ENCODE results near the gene FIBCD1.

FIBCD1 gene

GRCh38 chr9:130854835-130855234 lies 84.2 kb downstream of the FIBCD1 start:
- WGBS, 2 experiments: 96 to 97% methylated on average over 9 of the region's 9 CpGs
- no peaks in the 10 kb centered on the region for H3K27me3 ChIP-seq (ENCODE audit: control insufficient read depth, insufficient read depth, low read length, poor library complexity, severe bottlenecking)
- peaks cover 9% of the 10 kb centered on the region for H3K4me1 ChIP-seq (ENCODE audit: control insufficient read depth, insufficient read depth, low read length)
- H3K9me3 ChIP-seq (ENCODE audit: control insufficient read depth, low read length): no peaks in the 10 kb centered on the region
- H3K36me3 ChIP-seq (ENCODE audit: control insufficient read depth, insufficient read depth, low read length): peaks cover 9% of the 10 kb centered on the region
- H3K4me3 ChIP-seq (ENCODE audit: insufficient read depth, low read depth, low read length): no peak overlapping the region
- no peak overlapping the region for H3K27ac ChIP-seq (ENCODE audit: insufficient read depth, low read depth, low read length, poor library complexity, severe bottlenecking)

GRCh38 chr9:130854092-130854491 lies 85.0 kb downstream of the FIBCD1 start:
- H3K27ac ChIP-seq (ENCODE audit: insufficient read depth, low read depth, low read length, poor library complexity, severe bottlenecking): no peak overlapping the region
- H3K27me3 ChIP-seq (ENCODE audit: control insufficient read depth, insufficient read depth, low read length, poor library complexity, severe bottlenecking): no peaks in the 10 kb centered on the region
- H3K9me3 ChIP-seq (ENCODE audit: control insufficient read depth, low read length): no peaks in the 10 kb centered on the region
- H3K36me3 ChIP-seq (ENCODE audit: control insufficient read depth, insufficient read depth, low read length): peaks cover 9% of the 10 kb centered on the region
- no peak overlapping the region for H3K4me3 ChIP-seq (ENCODE audit: insufficient read depth, low read depth, low read length)
- WGBS, 2 experiments: 97 to 98% methylated on average over 8 of the region's 8 CpGs
- H3K4me1 ChIP-seq (ENCODE audit: control insufficient read depth, insufficient read depth, low read length): peaks cover 9% of the 10 kb centered on the region

GRCh38 chr9:130852801-130853200 lies 86.2 kb downstream of the FIBCD1 start:
- WGBS, 2 experiments: 93 to 97% methylated on average over 6 to 7 of the region's 7 CpGs
- peaks cover 4% of the 10 kb centered on the region for H3K4me1 ChIP-seq (ENCODE audit: control insufficient read depth, insufficient read depth, low read length)
- H3K27me3 ChIP-seq (ENCODE audit: control insufficient read depth, insufficient read depth, low read length, poor library complexity, severe bottlenecking): no peaks in the 10 kb centered on the region
- no peaks in the 10 kb centered on the region for H3K9me3 ChIP-seq (ENCODE audit: control insufficient read depth, low read length)
- H3K4me3 ChIP-seq (ENCODE audit: insufficient read depth, low read depth, low read length): no peak overlapping the region
- H3K27ac ChIP-seq (ENCODE audit: insufficient read depth, low read depth, low read length, poor library complexity, severe bottlenecking): no peak overlapping the region
- peaks cover 9% of the 10 kb centered on the region for H3K36me3 ChIP-seq (ENCODE audit: control insufficient read depth, insufficient read depth, low read length)
